22Rv1 (cell line): ENCODE measurements around the gene DNAJB12.

Experiments used
- ZFX ChIP-seq: fragments of 450-650 bp; IDR thresholded peaks from 2 replicates; pipeline ENCODE4 v1.6.1; 2017; ENCODE audit warnings: antibody characterized with exemption, borderline replicate concordance
- TF ChIP-seq, protein P1 (sequence below): fragments of 450-650 bp; IDR thresholded peaks from 2 replicates; pipeline ENCODE4 v1.5.1; 2017; ENCODE audit warnings: mild to moderate bottlenecking

DNA sequence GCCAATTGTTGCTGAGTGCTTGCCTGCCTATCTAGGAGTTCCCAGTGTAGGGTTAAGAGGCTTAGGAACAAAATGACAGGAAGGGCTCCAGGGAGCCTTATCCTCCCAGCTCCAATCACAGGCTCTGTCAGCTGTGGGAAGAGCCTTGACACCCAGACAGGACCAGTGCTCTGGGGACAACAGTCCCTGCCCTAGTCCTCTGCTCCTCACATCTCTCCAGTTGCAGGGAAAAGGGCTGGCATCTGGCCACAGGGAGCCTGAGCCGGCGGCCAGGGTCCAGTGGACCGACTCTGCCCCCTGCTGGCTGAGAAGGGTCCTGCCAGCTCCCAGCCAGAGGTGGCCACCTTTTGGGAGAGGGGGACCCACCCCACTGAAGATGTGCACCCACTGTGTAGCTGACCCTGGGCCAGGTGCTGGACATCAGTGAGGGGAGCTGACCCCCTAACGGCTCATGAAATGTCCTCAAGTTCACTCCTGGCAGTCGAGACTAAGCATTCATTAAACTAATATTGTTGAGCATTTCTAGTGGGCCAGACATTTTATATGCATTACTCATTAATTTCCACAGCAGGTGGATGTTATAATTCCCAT is 17.6 kb downstream of the DNAJB12 start:
- TF ChIP-seq, protein P1, sequence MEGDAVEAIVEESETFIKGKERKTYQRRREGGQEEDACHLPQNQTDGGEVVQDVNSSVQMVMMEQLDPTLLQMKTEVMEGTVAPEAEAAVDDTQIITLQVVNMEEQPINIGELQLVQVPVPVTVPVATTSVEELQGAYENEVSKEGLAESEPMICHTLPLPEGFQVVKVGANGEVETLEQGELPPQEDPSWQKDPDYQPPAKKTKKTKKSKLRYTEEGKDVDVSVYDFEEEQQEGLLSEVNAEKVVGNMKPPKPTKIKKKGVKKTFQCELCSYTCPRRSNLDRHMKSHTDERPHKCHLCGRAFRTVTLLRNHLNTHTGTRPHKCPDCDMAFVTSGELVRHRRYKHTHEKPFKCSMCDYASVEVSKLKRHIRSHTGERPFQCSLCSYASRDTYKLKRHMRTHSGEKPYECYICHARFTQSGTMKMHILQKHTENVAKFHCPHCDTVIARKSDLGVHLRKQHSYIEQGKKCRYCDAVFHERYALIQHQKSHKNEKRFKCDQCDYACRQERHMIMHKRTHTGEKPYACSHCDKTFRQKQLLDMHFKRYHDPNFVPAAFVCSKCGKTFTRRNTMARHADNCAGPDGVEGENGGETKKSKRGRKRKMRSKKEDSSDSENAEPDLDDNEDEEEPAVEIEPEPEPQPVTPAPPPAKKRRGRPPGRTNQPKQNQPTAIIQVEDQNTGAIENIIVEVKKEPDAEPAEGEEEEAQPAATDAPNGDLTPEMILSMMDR: peak; percentile 97
- TF ChIP-seq ZFX: no peak
